SHP77 treated with DMSO at 0.1 percent for 48 hours (cell line): ENCODE measurements around the gene AGBL1.
"Not testable (repeated sequence)": the region's sequence is repeated elsewhere in the genome, so short reads cannot be mapped to it uniquely, and the experiment has no call there.

ENCODE experiments used
- DNase-seq: peaks from one replicate; lab custom pipeline; 2025; lab: John Stamatoyannopoulos, UW

Gene AGBL1

GRCh38 chr15:86875067-86875466 is 795.4 kb downstream of the AGBL1 start:
- DNase-seq, result no peak

GRCh38 chr15:86876387-86876944 is 796.8 kb downstream of the AGBL1 start:
- DNase-seq, result no peak

- DNase-seq, result no peak
Measured at GRCh38 chr15:86877171-86877631, 797.5 kb downstream of the AGBL1 start.

- DNase-seq, result not testable (repeated sequence)
Measured at GRCh38 chr15:86878844-86879243, 799.2 kb downstream of the AGBL1 start.

DNA sequence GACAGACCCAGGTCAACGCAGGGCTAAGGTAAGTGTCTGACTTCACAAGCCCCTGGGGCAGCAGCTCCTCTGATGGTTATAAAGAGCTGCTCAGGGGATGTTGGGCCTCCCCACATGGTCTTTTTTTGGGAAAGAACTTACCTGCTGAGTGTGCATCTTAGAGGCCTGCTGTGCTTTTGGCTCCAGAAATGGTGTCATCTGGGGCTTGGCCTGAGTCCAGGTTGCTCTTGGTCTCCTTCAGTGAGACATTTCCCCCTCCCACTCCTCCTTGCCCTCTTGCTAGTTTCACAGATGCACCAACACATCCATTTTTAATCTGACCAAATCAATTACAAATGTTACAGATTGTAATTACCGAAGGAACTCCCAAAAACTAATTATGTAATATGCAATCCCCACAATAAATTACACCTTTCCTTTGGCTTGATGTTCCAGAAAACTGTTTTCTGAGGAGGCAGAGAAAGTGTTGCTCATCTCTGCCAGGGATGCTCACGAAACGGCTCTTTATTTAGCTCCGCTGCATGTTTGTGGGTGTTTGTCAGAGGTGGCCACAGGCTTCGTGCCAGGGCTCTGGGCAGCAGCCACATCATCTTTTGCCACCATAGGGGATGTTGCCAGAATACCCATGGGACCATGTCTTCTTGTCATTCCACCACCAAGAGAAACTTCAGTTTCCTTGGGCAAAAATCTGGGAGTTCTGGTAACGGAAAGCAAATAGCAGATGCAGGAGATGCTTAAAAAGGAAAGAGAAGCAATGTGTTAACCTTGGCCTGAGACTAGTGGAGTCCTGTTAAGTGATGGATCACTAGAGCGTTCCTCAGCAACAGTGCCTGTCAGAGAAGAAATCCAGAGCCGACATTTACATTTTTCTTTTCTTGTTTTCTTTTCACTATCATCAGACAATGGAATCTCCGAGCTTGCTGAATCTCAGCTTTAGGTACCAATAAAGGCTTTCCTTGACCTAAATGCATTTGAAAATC is 799.9 kb downstream of the AGBL1 start:
- DNase-seq, result no peak

DNA sequence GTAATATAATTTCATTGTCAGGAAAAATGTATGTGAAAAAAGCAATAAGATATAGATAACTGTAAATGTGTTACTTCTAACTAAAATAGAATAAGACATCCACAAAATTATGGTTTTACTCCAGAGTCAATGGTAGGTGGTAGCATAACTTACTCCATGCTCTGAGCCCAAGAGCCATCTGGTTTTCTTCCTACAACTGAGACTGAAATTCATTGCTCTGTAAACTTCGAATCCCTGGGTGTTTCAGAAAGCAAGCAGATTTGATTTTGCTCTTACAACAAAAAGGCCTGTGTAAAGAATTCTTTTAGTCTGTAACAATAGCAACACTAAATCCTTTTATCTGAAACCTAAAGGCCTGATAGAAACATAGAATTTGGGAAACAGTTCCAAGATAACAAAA is 805.9 kb downstream of the AGBL1 start:
- no peak for DNase-seq

DNA sequence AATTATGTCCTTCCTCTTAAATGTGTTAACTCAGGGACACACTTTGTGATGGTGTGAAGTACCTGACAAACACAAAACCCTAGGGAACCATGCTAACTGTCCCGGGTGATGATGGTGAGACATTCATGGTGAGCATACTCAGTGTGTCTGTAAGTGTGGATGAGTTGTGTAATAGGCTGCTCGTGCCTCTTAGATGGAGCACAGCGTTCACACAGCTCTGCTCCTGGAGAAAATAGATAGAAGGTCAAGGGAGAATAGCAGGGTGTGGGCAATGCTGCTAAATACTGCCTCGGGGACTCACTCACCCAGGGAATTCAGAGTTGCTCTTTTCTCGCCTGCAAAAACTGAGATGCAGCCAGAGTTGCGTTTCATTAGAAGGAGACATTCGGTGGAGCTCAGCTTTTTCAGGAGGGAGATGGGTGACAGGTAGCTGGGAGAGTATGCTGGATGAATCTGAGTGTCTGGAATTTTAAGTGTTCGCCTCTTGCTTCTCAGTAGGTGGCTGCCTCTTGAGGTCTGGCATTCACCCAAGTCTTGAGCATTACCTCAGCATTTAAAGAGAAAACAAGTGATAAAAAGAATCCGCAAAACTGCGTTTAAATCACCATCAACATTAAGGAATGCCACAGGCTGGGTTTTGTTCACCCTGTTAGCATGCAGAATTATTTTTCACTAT is 813.2 kb downstream of the AGBL1 start:
- no peak for DNase-seq

GRCh38 chr15:86894269-86894668 is 814.6 kb downstream of the AGBL1 start:
- no peak for DNase-seq

DNA sequence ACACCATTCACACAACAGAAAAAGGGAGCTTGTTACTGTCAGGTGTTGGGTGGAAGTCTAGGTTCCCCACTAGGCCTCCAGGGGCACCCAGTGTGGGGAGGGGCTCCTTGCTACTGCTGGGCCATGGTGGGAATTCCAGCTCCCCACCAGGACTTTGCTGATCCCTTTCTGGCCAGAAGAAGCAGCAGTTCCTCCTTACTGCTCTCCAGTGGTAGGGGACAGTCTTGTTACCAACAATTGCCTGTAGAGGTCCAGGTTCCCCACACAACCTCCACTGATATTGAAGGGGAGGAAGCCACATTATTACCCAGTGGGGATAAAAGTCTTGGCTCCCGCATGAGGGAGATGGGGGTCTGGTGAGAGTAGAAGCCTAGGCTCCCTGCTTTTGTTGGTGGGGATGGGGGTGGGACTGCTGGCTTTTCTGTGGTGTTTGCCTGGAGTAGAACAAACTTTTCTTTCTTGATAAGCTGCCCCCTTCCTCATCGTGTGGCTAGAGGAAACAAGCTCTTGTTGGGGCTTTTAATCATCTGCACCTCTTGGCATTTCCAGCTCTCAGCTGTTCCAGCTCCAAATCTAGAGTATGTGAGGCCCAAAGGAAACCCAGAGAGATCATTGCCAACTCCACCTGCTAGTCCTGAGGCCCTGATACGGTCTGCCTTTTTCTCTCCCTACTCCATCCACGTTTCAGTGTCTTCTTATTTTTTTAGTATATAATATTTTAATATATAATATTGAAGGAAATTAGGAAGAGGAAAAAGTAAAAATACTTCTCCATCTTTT is 824.2 kb downstream of the AGBL1 start:
- DNase-seq, result no peak

GRCh38 chr15:86905625-86906256 is 826.1 kb downstream of the AGBL1 start:
- DNase-seq, result no peak

DNA sequence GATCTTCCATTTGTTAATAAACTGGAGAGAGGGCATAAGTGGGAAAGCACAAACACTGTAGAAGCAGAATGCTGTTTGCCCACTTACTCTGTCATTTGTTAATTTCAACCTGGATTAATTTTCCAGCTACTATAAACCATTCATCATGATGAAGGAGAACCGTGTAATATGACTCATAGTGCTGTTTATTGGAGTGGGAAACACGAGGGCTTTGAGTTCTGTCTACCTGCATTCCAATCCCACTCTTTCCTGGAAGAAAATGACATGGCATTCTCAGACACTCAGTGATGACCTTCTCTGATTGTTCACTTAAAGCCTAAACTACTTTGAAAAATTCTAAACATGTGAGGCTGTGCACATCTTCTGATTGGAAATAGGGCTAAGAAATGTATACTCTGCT is 826.7 kb downstream of the AGBL1 start:
- no peak for DNase-seq

- no peak for DNase-seq
Measured at GRCh38 chr15:86911022-86911421, 831.4 kb downstream of the AGBL1 start.

DNA sequence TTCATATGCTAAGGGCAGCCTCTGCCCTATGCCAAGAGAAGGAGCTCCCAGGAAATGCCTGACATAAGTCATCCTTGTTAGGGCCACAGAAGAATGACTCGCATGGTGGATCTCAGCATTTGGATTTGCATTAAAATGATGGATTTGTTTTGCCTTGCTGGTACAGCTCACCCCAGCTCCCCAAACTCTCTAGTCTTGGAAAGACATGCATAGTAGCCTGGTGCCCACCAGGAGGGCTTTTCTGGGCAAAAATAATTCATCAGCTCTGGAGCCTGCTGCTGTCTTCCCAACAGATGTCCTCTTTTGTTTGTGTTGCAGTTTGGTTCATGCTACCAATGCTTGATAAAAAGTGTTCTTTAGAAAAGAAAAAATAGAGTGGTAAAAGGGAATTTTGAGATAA is 833.0 kb downstream of the AGBL1 start:
- DNase-seq, result no peak

GRCh38 chr15:86915811-86916331 is 836.2 kb downstream of the AGBL1 start:
- peak; percentile 26 for DNase-seq

DNA sequence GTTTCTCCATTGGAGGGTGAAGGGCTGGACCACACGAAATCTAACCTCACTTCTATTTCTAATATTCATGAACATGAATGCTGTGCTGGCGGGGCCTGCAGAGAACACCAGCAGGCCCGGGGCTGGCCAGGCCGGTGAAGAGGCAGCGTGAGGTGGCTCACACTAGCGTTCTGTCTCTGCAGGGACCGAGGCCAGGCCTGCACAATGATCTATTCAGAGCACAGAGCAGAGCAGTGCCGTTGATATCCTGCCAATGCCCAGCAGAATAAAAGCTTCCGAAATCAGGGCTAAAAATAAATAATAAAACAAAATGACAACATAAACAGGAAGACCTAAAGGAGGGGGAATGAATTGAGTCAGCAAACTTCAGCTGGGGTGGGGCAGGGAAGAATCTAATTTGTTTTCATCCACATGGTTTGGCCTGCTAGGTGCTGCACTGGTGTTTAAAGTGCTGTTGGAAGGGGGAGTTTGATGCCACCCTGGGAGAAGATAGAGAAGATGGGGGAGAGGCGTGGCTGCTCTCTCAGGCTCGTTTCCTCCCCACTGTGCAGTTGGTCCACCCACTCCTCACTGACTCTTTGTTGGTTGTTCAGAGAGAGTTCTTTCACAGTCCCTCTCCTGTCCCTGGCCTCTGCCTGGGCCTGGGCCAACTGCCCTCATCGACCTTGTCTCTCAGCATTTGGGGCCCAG is 837.1 kb downstream of the AGBL1 start:
- DNase-seq, result no peak

DNA sequence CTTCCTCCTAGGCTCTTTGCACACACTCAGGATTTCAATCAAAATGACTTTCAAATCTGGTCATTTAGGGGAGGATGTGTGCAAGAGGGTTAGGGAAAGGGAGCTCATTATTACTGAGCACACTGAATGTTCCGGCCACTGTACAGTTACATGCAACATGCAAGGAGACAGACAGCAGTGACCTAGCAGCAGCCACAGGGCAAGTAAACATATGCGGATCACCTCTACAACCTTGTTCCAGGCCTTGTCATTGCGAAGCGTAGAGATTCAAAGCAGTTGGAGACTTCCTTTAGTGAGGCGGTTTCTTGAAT is 837.6 kb downstream of the AGBL1 start:
- no peak for DNase-seq

GRCh38 chr15:86919581-86919980 is 839.9 kb downstream of the AGBL1 start:
- no peak for DNase-seq

DNA sequence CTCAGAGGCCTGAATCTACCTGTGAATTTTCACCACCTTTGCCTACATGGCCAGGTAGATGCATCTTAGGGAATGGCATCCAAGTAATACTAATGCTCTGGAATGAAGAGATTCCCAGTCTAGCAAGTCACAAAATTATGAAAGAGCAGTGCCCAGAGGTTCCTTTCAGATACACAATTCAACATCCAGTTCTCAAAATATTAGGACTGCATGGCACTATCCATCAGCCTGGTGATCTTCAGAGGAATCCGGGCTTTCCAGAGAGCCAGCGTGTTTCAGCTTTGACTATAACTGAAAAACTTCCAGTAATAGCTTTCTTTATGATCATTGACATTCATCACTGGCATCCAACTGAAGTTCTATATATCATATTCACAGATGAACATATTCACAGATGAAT is 849.8 kb downstream of the AGBL1 start:
- DNase-seq, result no peak

- no peak for DNase-seq
Measured at GRCh38 chr15:86932456-86932855, 852.8 kb downstream of the AGBL1 start.

- DNase-seq, result no peak
Measured at GRCh38 chr15:86935841-86936240, 856.2 kb downstream of the AGBL1 start.

- DNase-seq, result no peak
Measured at GRCh38 chr15:86942285-86942684, 862.6 kb downstream of the AGBL1 start.
